Measurements from ENCODE around the gene NID2.

Gene NID2

GRCh38 chr14:52068615-52069306 lies at the start of gene NID2:
TSS of gene NID2 (minus strand) at chr14:52069059. CDS start at chr14:52068994, 65 bp downstream.
- DNase-seq (ENCODE audit: low spot score), result peak; percentile 58
- ChIA-PET CTCF (interaction anchor here (0.7 to 1.0 kb wide), 3 partner anchors 15 to 73 kb away, joined by 3 read pairs; no protein-coding TSS in a partner anchor), POLR2A (ENCODE audit: low non-redundant PET) (no interaction called here)
- H3K27ac ChIP-seq, result no peak within 1 kb of the TSS
- TF ChIP-seq CTCF (conservative IDR thresholded peaks at IDR 0.05; ENCODE audit: low read depth), result 0 out of 2 replicates have a peak, but pooled peaks have one; percentile 14

GRCh38 chr14:52117111-52117832 lies 48.4 kb upstream of the NID2 start:
- no peak for TF ChIP-seq CTCF (conservative IDR thresholded peaks at IDR 0.05; ENCODE audit: low read depth)
- POLR2A ChIA-PET (ENCODE audit: low non-redundant PET), result no interaction called here
- CTCF ChIA-PET, result no interaction called here
- H3K27ac ChIP-seq, result no peak overlapping the region
- no peak for DNase-seq (ENCODE audit: low spot score)

GRCh38 chr14:52115286-52115685 lies 46.4 kb upstream of the NID2 start:
- POLR2A ChIA-PET (ENCODE audit: low non-redundant PET), result no interaction called here
- TF ChIP-seq CTCF (conservative IDR thresholded peaks at IDR 0.05; ENCODE audit: low read depth), result no peak
- no peak overlapping the region for H3K27ac ChIP-seq
- DNase-seq (ENCODE audit: low spot score), result no peak
- CTCF ChIA-PET, result no interaction called here

GRCh38 chr14:52112336-52113018 lies 43.6 kb upstream of the NID2 start:
- no peak for DNase-seq (ENCODE audit: low spot score)
- ChIA-PET CTCF (no interaction called here), POLR2A (ENCODE audit: low non-redundant PET) (no interaction called here)
- no peak overlapping the region for H3K27ac ChIP-seq
- no peak for TF ChIP-seq CTCF (conservative IDR thresholded peaks at IDR 0.05; ENCODE audit: low read depth)

GRCh38 chr14:52111583-52111982 lies 42.7 kb upstream of the NID2 start:
- CTCF ChIA-PET, result no interaction called here
- H3K27ac ChIP-seq, result no peak overlapping the region
- TF ChIP-seq CTCF (conservative IDR thresholded peaks at IDR 0.05; ENCODE audit: low read depth), result no peak
- peak; percentile 13 for DNase-seq (ENCODE audit: low spot score)
- POLR2A ChIA-PET (ENCODE audit: low non-redundant PET), result no interaction called here

- POLR2A ChIA-PET (ENCODE audit: low non-redundant PET), result no interaction called here
- no peak overlapping the region for H3K27ac ChIP-seq
- DNase-seq (ENCODE audit: low spot score), result no peak
- CTCF ChIA-PET, result no interaction called here
- TF ChIP-seq CTCF (conservative IDR thresholded peaks at IDR 0.05; ENCODE audit: low read depth), result no peak
Measured at GRCh38 chr14:52110441-52111086, 41.7 kb upstream of the NID2 start.

Data from RWPE1 (cell line).